GM10248 (cell line): ENCODE measurements around the gene SMARCD3.

Experiments
- CTCF ChIA-PET: fragments of 300-600 bp; sonication (Branson Sonifier 250); formaldehyde crosslinking; extraction: SDS; loops from one replicate; lab custom pipeline; 2021; ENCODE audit warnings: antibody characterized with exemption; lab: Yijun Ruan, JAX
- POLR2A ChIA-PET: fragments of 350-650 bp; sonication (Branson Sonifier 250); formaldehyde crosslinking; extraction: SDS; loops from one replicate; lab custom pipeline; 2020; ENCODE audit warnings: antibody characterized with exemption; lab: Yijun Ruan, JAX
- DNase-seq: peaks from one replicate; pipeline ENCODE4 v3.0.0; 2012; ENCODE audit errors: extremely low spot score
- TF ChIP-seq, protein P1 (sequence below): IDR thresholded peaks from 2 replicates; pipeline ENCODE4 v1.5.1; 2012; ENCODE audit warnings: mild to moderate bottlenecking, low read depth; ENCODE audit errors: extremely low read depth, missing control alignments, control extremely low read depth

The SMARCD3 gene

DNA sequence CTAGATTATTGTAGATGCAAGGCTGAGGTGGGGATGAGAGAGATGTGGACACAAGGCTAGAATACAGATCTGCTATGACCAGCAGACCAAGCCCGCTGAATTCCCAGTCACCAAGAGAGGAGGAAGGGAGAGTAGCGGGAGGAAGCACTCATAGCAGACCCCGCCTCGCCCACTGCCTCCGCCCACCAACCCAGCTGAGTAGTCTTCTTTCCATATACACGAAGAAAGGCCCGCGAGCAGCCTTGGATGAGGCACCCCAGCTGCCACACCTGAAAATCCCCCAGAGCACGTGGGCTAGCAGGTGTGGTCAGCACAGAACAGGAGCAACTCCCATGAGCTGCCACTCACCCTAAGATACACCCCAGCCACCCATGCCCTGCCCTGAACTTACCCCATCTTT, 30.3 kb downstream of the SMARCD3 start:
- ChIA-PET POLR2A (no interaction called here), CTCF (interaction anchor here (0.9 to 4.8 kb wide), 4 partner anchors 9 to 209 kb away, joined by 3 to 28 read pairs (median 4); partner anchors contain the start of gene ABCF2)
- TF ChIP-seq, protein P1, sequence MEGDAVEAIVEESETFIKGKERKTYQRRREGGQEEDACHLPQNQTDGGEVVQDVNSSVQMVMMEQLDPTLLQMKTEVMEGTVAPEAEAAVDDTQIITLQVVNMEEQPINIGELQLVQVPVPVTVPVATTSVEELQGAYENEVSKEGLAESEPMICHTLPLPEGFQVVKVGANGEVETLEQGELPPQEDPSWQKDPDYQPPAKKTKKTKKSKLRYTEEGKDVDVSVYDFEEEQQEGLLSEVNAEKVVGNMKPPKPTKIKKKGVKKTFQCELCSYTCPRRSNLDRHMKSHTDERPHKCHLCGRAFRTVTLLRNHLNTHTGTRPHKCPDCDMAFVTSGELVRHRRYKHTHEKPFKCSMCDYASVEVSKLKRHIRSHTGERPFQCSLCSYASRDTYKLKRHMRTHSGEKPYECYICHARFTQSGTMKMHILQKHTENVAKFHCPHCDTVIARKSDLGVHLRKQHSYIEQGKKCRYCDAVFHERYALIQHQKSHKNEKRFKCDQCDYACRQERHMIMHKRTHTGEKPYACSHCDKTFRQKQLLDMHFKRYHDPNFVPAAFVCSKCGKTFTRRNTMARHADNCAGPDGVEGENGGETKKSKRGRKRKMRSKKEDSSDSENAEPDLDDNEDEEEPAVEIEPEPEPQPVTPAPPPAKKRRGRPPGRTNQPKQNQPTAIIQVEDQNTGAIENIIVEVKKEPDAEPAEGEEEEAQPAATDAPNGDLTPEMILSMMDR = no peak
- DNase-seq = no peak

DNA sequence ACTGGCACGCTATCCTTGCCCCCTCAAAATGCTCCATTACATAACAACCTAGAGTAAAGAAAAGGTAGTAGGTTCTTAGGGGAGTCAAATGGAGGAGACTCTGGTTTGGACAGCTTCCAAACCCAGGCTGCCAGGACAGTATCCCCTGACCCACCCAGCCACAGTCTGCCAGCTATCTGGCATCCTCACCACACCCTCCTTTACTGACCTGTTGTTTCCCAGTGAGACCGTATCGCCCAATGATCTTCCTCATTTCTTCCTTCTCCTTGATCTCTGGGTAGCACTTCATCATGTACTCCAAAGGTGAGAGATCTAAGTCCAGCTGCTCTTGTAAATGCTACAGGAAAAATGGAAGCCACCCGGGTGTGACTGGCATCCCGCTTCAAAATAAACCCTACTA, 33.1 kb downstream of the SMARCD3 start:
- CTCF ChIA-PET = interaction anchor here (0.9 to 1.2 kb wide), 2 partner anchors 9 to 56 kb away, joined by 3 read pairs; no protein-coding TSS in a partner anchor
- no peak for DNase-seq
- POLR2A ChIA-PET = no interaction called here

DNA sequence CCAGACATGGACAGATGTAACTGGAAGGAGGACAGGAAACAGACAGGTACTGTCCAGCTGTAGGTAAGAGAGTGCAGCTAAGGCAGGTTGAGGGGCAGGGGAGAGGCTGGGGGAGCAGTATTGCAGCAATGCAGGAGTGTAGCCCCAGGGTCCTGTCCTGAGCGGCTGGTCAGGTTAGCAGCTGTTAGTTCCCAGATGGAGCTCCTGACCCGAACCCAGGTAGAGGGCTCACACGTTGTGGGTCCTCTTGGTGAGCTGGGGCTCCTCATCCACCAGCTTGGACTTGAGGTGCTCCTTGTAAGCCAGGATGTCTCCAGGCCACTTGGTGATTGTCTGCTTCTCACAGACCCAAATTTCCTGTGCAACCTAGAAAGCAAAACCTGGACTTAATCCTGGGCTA, 34.7 kb downstream of the SMARCD3 start:
- TF ChIP-seq, protein P1 = no peak
- CTCF ChIA-PET = interaction anchor here (0.7 to 1.8 kb wide), 6 partner anchors 9 to 149 kb away, joined by 3 to 6 read pairs (median 4); no protein-coding TSS in a partner anchor
- POLR2A ChIA-PET = interaction anchor here (1.6 kb wide), 1 partner anchor 13 kb away, joined by 5 read pairs; the partner anchor contains the start of gene ABCF2
- DNase-seq = no peak

More for the DNA sequence above, 33.1 kb downstream of the SMARCD3 start:
- TF ChIP-seq, protein P1 = no peak

DNA sequence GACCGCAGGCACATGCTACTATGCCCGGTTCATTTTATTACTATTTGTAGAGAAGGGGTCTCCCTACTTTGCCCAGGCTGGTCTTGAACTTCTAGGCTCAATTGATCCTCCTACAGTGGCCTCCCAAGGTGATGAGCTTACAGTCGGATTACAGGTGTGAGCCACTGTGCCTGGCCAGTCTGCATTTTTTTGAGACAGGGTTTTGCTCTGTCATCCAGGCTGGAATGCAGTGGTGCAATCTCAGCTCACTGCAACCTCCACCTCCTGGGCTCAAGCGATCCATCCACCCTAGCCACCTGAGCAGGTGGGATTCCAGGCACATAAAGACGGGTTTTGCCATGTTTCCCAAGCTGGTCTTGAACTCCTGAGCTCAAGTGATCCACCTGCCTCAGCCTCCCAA, 35.9 kb downstream of the SMARCD3 start:
- TF ChIP-seq, protein P1 = no peak
- POLR2A ChIA-PET = no interaction called here
- DNase-seq = no peak
- CTCF ChIA-PET = interaction anchor here (1.0 kb wide), 1 partner anchor 29 kb away, joined by 3 read pairs; no protein-coding TSS in a partner anchor

DNA sequence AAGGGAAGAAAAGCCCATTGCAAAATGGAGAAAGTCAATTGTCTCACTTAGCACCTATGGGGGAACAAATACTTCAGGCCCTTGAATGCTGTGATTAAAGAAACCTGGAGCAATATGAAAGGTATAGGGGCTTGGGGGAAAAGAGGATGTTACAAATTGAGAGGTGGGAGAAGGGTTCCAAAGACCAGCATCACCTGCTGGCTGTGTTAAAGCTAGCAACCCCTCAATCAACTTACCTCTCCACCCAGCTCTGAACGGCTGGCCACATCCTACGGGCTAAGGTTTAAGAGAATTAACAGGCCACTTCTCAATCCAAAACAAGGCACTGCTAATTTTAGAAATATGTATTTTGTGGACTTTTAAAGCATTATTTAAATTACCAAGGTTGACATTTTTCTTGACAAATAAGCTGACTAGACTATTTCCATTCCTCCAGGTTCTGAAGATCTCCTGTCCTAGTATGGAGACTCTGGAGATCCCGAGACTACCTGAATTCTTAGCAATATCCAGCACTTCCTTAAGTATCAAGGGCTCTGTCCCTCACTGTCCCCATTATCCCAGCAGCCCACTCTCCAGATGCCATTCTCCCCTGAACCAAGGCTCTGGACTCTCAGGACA, 37.2 kb downstream of the SMARCD3 start:
- ChIA-PET CTCF (interaction anchor here (1.3 to 1.9 kb wide), 2 partner anchors 33 to 43 kb away, joined by 4 read pairs; no protein-coding TSS in a partner anchor), POLR2A (no interaction called here)
- TF ChIP-seq, protein P1 = no peak
- DNase-seq = no peak

DNA sequence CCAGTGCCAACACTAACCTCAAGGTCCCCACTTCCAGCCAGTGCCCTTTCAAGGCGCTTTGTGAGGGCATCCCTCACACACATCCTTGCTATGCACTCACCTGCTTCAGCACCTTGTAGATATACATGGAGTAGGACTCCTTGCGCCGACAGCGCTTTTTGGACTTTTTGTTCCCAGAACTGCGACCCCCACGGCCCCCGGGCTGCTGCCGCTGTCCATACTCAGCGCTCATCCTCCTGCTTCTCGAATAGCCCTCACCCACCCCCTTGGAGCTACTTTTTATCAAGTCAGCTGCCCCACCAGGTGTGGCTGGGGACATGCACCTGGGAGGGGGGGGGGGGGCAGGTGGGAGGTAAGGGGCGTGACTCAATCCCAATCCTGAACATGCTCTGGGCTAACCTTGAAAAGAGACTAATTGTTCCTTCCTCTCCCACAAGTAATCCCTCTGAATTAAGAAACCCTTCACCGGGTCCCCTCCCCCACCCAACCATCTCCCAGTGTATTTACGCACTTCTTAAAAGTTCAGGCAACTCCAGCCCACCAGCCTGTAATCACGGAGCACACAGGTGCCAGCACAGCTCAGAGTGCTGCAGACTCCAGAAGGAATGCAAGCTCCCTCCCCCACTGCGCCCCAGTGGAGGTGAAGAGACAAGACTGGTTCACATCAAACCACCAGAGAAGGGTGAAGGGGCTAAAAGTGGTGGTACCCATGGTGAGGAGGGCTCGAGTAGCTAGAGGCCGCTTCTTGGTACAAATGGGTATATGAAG, 38.2 kb downstream of the SMARCD3 start, which contains the start of gene H2BK1:
Gene H2BK1, minus strand, starts transcription at position 402 of the 768 bp plus-strand sequence. Its CDS starts 170 bp downstream, at position 232.
- ChIA-PET POLR2A (no interaction called here), CTCF (interaction anchor here (1.3 to 1.9 kb wide), 2 partner anchors 34 to 42 kb away, joined by 4 read pairs; no protein-coding TSS in a partner anchor)
- TF ChIP-seq, protein P1 = no peak
- no peak for DNase-seq
